ENCODE data around the gene ATP6V0A1.

DNA sequence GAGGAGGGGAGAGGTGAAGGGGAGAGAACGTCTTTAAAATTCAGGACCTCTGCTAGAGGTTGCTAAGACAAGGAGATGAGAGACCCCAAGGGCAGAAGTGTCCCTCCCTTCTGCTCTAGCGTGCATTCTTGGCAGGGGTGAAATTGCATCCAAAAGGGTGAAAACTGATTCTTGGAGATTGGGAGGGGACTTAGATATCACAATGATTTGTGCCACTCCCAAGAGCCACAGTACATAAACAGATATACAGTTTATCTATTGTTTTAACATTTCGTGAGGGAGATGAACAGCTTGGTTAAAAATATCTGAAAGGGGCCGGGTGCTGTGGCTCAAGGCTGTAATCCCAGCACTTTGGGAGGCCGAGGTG, 48.4 kb upstream of the ATP6V0A1 start:
- TF ChIP-seq, protein P1, sequence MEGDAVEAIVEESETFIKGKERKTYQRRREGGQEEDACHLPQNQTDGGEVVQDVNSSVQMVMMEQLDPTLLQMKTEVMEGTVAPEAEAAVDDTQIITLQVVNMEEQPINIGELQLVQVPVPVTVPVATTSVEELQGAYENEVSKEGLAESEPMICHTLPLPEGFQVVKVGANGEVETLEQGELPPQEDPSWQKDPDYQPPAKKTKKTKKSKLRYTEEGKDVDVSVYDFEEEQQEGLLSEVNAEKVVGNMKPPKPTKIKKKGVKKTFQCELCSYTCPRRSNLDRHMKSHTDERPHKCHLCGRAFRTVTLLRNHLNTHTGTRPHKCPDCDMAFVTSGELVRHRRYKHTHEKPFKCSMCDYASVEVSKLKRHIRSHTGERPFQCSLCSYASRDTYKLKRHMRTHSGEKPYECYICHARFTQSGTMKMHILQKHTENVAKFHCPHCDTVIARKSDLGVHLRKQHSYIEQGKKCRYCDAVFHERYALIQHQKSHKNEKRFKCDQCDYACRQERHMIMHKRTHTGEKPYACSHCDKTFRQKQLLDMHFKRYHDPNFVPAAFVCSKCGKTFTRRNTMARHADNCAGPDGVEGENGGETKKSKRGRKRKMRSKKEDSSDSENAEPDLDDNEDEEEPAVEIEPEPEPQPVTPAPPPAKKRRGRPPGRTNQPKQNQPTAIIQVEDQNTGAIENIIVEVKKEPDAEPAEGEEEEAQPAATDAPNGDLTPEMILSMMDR (IDR thresholded peaks at IDR 0.05; ENCODE audit: insufficient read depth, low read depth, low read length): no peak
- TF ChIP-seq EZH2 (IDR thresholded peaks at IDR 0.05; ENCODE audit: insufficient read depth, low read length): no peak
